Ovary (tissue), 9 donors: ENCODE results near the gene TPRG1. TPM values are rescaled to one million over a fixed set of nuclear protein-coding genes. Genes with fewer than 3 reads are reported as not detected.

ENCODE experiments used
- DNase-seq, 5 donors: peaks; one replicate each; pipeline ENCODE4 v3.0.0-alpha.2; 2019 to 2020
- H3K27ac ChIP-seq, 2 donors: fragments of 200-600 bp; one replicate each; pipeline versions ENCODE4 v1.5.1 to v1.8.0; 2019 to 2022
- H3K27me3 ChIP-seq: fragments of 200-600 bp; one replicate; pipeline ENCODE4 v1.8.0; 2022
- H3K36me3 ChIP-seq: fragments of 200-600 bp; sonication (generic); one replicate; pipeline ENCODE4 v1.5.1; 2019
- H3K4me1 ChIP-seq: one replicate; pipeline ENCODE4 v1.8.1; 2013; ENCODE audit warnings: mild to moderate bottlenecking, moderate library complexity; ENCODE audit not compliant: insufficient read depth
- H3K4me3 ChIP-seq: fragments of 200-600 bp; sonication (generic); one replicate; pipeline ENCODE4 v1.5.1; 2017
- H3K9me3 ChIP-seq, 2 donors: fragments of 200-600 bp in 1 of 2; sonication (generic) in 1 of 2; one replicate each; pipeline versions ENCODE4 v1.5.1 to v1.8.1; 2013 to 2019; ENCODE audit warnings: mild to moderate bottlenecking in 1 of 2, moderate library complexity in 1 of 2
- CTCF ChIP-seq, 3 donors: fragments of 450-650 bp in 2 of 3; fragments of 200-600 bp in 1 of 3; IDR thresholded peaks; one replicate each; pipeline versions ENCODE4 v1.5.1 to v1.8.0; 2016 to 2022; ENCODE audit warnings: antibody characterized with exemption in 3 of 3, mild to moderate bottlenecking in 1 of 3
- EP300 ChIP-seq: sonication (generic); formaldehyde crosslinking; IDR thresholded peaks from one replicate; pipeline ENCODE4 v1.6.1; 2017; ENCODE audit warnings: antibody characterized with exemption
- POLR2A ChIP-seq: fragments of 450-650 bp; IDR thresholded peaks from one replicate; pipeline ENCODE4 v1.6.1; 2017; ENCODE audit warnings: antibody characterized with exemption, mild to moderate bottlenecking, moderate library complexity
- WGBS, 3 donors: extraction: QIAGEN DNeasy Blood & Tissue Kit in 1 of 3; methylation state at CpG; one replicate each; pipeline versions ENCODE4 v1.1.5 to v1.1.7; 2013 to 2017; 5-methylcytosine and 5-hydroxymethylcytosine counted together
- intact Hi-C, 4 donors: fragments of 100-400 bp; cut with DNase I; formaldehyde crosslinking; loops; one replicate each; pipeline versions ENCODE4 v1.11.0 to v1.15.1; 2022 to 2023
- polyA plus RNA-seq, 2 donors: library from polyadenylated mRNA; stranded (reverse); fragments of 200-250 nt in 1 of 2; fragments of 350-450 nt in 1 of 2; fragmentation: Illumina TruSeq in 1 of 2; extraction: RNeasy Lipid Tissue Mini Kit (QIAGEN cat#74804) in 1 of 2; gene quantifications; one replicate each; pipeline ENCODE4 v1.2.3, GENCODE V29; 2013 to 2014
- total RNA-seq, 7 donors: library from RNA; depleted of rRNA in 2 of 7; stranded (reverse); fragments of >200 nt in 2 of 7; fragmentation: NEBNext Ultra II Directional in 3 of 7; extraction: Animal tissue kit (Norgen Biotek cat#: 25700) in 3 of 7; gene quantifications; one replicate each; pipeline versions ENCODE4 v1.1.0 to v1.2.4, GENCODE V29; 2016 to 2023
- donor health status: DM: no; HTN: no; CAD: no; lungs with moderate emphysema.
- donor health status: DM: no; HTN: no; CAD: no.
- donor health status: Bipolar disorder and iron deficiency.
- donor health status: DM: yes; HTN: yes; CAD: no.
- donor health status: DM: no; HTN: no; CAD: no.
- donor health status: DM: yes; HTN: yes; CAD: no.

Gene TPRG1
- total and polyA plus RNA-seq, 9 donors, result 1.9 to 20.2 (median 7.5) TPM

DNA sequence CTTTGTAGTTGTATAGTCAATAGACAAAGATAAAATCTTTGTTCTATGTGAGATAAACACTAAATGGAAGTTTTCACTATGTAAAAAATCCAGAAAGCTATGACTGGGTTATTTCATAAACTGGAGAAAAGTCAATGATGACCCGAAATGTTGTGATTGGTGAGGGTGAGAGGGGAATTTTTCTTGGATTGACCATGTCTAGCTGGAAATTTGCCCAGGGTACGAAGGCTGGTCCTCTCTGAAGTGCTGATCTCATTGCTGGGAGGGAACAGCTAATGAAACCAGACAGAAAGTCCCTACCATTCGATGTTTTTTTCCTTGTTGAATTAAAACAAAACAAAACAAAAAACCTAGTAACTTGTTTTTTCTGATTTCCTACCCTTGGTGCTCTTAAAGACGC lies 14.3 kb downstream of the TPRG1 start:
- Histone ChIP-seq H3K27ac (no peak overlapping the region), H3K27me3 (no peaks in the 10 kb centered on the region), H3K36me3 (no peaks in the 10 kb centered on the region), H3K9me3 (peaks cover 0 to 6% of the 10 kb centered on the region in 2 donors), H3K4me3 (no peak overlapping the region), H3K4me1 (peaks cover 1% of the 10 kb centered on the region)
- no peak for TF ChIP-seq POLR2A
- TF ChIP-seq EP300, result no peak
- TF ChIP-seq CTCF (IDR thresholded peaks at IDR 0.05), result no peak
- 48 to 64% (median 63%) methylated on average over 4 of the region's 4 CpGs for WGBS, 3 donors
- no peak for DNase-seq
- intact Hi-C loops, result no loop called here

DNA sequence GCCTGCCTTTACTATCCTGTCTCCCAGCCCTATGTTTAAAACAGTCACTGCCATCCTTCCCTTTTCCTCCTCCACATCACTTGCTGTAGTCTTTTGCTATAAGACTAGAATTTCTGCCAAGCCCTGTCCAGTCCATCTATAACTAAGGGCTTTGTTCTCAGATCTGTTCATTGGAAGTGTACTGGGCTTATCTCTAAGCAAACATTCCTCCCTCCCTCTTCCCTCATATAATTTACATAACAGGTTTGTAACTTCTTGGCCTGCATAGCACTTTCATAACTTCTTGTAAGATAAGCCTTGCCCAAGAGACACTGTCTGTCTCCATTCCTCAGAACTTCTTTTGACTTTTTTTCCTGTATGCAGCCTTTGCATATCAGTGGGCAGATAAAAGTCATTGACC lies 16.7 kb downstream of the TPRG1 start:
- Histone ChIP-seq H3K27ac (no peak overlapping the region), H3K27me3 (no peaks in the 10 kb centered on the region), H3K9me3 (no peaks in the 10 kb centered on the region), H3K4me3 (no peak overlapping the region), H3K4me1 (peaks cover 1% of the 10 kb centered on the region), H3K36me3 (no peaks in the 10 kb centered on the region)
- TF ChIP-seq CTCF (IDR thresholded peaks at IDR 0.05) (no peak), POLR2A (no peak), EP300 (no peak)
- intact Hi-C loops, result no loop called here
- no peak for DNase-seq

- no peak for DNase-seq
- H3K9me3 ChIP-seq, result no peaks in the 10 kb centered on the region
- no peaks in the 10 kb centered on the region for H3K36me3 ChIP-seq
- H3K4me1 ChIP-seq, result no peaks in the 10 kb centered on the region
- H3K4me3 ChIP-seq, result no peak overlapping the region
- H3K27ac ChIP-seq, result no peak overlapping the region
- no peaks in the 10 kb centered on the region for H3K27me3 ChIP-seq
- intact Hi-C loops, result no loop called here
- no peak for TF ChIP-seq EP300
- no peak for TF ChIP-seq POLR2A
- no peak for TF ChIP-seq CTCF (IDR thresholded peaks at IDR 0.05)
Observed at GRCh38 chr3:189192725-189193124, 21.0 kb downstream of the TPRG1 start.

- H3K4me3 ChIP-seq, result no peak overlapping the region
- no peaks in the 10 kb centered on the region for H3K9me3 ChIP-seq
- TF ChIP-seq EP300 (no peak), POLR2A (no peak), CTCF (IDR thresholded peaks at IDR 0.05) (no peak)
- H3K27ac ChIP-seq, result no peak overlapping the region
- no peaks in the 10 kb centered on the region for H3K27me3 ChIP-seq
- 88 to 89% (median 89%) methylated on average over 5 of the region's 5 CpGs for WGBS, 3 donors
- H3K4me1 ChIP-seq, result no peaks in the 10 kb centered on the region
- H3K36me3 ChIP-seq, result no peaks in the 10 kb centered on the region
- no peak for DNase-seq
- intact Hi-C loops, result no loop called here
Observed at GRCh38 chr3:189195302-189195701, 23.5 kb downstream of the TPRG1 start.

- no peak overlapping the region for H3K27ac ChIP-seq
- no peaks in the 10 kb centered on the region for H3K36me3 ChIP-seq
- WGBS, 3 donors, result 67 to 76% (median 69%) methylated on average over 6 of the region's 6 CpGs
- H3K27me3 ChIP-seq, result no peaks in the 10 kb centered on the region
- H3K4me3 ChIP-seq, result no peak overlapping the region
- intact Hi-C loops, result no loop called here
- H3K9me3 ChIP-seq, result no peaks in the 10 kb centered on the region
- H3K4me1 ChIP-seq, result no peaks in the 10 kb centered on the region
- no peak for DNase-seq
- TF ChIP-seq POLR2A, result no peak
- no peak for TF ChIP-seq CTCF (IDR thresholded peaks at IDR 0.05)
- TF ChIP-seq EP300, result no peak
Observed at GRCh38 chr3:189202106-189202505, 30.3 kb downstream of the TPRG1 start.
